SK-MEL-5 (cell line): Measurements from ENCODE around the gene SUPT5H. TPM values are rescaled to one million over a fixed set of nuclear protein-coding genes. Genes with fewer than 3 reads are reported as not detected.
"Not testable (repeated sequence)": the region's sequence is repeated elsewhere in the genome, so short reads cannot be mapped to it uniquely, and the experiment has no call there.

Experiments used
- DNase-seq: peaks from one replicate; pipeline ENCODE4 v3.0.0-alpha.2; 2016; ENCODE audit warnings: low read depth, low spot score
- in situ Hi-C: cut with HindIII; loops from 2 replicates; pipeline ENCODE4 v1.10.0; 2016; ENCODE audit warnings: low sequenced_read_pairs, high pct_unique_total_duplicates, low pct_unique_long_range_greater_than_20kb
- total RNA-seq: library from RNA; depleted of rRNA; stranded (reverse); fragments of >200 nt; shearing (Covaris generic); gene quantifications from 2 replicates; pipeline ENCODE4 v1.2.3, GENCODE V29; 2014

Gene SUPT5H
- total RNA-seq, 1 experiment from 2014 or later: 98.8 TPM

DNA sequence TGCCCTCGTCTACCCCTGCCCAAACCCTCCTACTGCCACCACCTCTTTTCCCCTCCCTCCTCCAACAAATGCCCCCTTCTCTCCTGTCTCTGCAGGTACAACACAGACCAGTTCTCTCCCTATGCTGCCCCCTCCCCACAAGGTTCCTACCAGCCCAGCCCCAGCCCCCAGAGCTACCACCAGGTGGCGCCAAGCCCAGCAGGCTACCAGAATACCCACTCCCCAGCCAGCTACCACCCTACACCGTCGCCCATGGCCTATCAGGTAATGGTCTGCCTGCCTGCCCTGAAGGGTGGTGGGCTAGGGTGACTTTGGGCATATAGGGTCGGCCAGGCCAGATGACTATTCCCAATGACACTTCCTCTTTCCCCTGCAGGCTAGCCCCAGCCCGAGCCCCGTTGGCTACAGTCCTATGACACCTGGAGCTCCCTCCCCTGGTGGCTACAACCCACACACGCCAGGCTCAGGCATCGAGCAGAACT, 28.8 kb downstream of the SUPT5H start:
- in situ Hi-C loops: no loop called here
- DNase-seq: peak; percentile 62

DNA sequence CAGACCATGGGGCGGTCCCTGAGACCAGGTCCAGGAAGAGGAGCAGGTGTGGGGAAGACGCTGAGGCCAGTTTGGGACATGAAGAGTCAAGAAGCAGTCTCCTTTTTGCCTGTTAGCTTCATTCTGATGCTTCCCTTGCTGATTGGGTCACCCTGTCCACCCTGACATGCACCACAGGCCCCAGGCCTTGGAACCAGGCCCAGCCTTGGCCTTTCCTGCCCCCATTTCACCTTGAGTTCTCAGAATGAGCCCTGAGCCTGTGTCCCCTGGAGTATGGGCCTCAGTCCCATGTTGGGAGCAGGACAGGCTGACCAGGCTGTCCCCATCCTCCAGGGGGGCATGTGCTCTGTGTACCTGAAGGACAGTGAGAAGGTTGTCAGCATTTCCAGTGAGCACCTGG, 30.4 kb downstream of the SUPT5H start:
- DNase-seq: no peak
- in situ Hi-C loops: no loop called here

DNA sequence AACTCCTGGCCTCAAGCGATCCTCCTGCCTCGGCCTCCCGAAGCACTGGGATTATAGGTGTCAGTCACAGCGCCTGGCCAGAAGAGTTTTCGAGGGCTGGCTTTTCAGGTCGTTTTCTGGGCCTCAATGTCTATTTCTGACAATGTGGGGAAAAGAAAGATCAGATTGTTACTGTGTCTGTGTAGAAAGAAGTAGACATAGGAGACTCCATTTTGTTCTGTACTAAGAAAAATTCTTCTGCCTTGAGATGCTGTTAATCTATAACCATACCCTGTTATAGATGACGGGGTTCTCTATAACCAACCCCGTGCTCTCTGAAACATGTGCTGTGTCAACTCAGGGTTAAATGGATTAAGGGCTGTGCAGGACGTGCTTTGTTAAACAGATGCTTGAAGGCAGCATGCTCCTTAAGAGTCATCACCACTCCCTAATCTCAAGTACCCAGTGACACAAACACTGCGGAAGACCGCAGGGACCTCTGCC, 34.0 kb downstream of the SUPT5H start:
- in situ Hi-C loops, DNase-seq: not testable (repeated sequence)

DNA sequence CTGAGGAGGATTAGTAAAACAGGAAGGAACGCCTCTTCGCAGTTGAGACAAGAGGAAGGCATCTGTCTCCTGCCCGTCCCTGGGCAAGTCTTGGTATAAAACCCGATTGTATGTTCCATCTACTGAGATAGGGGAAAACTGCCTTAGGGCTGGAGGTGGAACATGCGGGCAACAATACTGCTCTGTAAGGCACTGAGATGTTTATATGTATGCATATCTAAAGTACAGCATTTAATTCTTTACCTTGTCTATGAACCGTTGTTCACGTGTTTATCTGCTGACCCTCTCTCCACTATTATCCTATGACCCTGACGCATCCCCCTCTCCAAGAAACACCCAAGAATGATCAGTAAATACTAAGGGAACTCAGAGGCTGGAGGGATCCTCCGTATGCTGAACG, 34.5 kb downstream of the SUPT5H start:
- peak; percentile 94 for DNase-seq
- in situ Hi-C loops: no loop called here

DNA sequence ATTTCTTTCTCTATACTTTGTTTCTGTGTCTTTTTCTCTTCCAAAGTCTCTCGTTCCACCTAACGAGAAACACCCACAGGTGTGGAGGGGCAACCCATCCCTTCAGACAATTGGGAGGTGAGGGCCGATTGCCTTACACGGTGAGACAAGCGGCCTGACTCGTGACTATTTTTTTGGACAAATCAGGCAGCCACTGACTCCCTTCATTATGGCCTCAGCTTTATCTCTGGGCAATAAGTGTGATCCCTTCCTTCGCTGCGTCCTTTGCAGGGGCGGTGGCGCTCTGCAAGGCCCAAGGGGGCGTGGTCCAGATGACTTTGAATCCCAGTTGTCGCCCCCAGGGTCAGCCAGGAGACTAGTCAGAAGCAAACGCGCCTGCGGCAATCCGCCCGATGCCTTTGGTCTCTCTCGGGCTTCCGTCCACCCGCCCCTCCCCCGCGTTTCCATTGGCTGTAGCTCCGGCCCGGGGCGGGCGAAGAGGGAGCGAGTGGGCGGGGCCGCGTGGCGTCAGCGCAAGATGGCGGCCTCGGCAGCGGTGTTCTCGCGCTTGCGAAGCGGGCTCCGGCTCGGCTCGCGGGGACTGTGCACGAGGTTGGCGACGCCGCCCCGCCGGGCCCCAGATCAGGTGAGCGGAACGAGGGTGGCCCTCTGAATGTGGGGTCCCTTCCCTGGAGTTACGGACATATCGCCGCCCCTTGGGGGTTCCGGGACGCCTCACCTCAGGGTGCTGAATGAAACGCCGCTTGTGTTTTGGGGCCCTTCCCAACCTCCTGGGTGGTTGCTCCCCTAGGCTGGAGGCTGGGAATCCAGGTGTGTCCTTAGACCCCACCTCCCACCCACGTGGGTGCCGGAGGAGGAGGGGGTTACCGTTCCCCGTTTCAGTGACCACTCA, 35.2 kb downstream of the SUPT5H start, which contains the start of gene TIMM50:
TSS of gene TIMM50 (plus strand) at position 502 of the 892 bp plus-strand sequence. CDS start at position 518, 16 bp downstream.
- DNase-seq: peak; percentile 99
- in situ Hi-C loops: no loop called here

DNA sequence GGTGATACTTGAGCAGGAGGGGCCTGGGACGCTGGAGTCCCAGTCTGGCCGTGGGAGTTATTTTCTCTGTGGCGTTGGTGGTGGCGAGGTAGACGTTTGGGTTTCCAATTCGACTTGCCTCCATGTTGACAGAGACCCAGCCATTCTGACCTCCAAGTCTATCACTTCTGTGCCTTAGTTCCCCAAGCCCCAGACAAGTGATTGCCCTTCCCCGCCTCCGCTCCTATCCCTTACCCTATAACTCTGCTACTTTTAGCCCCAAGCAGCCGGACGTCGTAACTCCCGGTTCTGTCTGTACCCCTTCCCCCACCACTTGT, 35.8 kb downstream of the SUPT5H start:
- in situ Hi-C loops: no loop called here
- DNase-seq: no peak

DNA sequence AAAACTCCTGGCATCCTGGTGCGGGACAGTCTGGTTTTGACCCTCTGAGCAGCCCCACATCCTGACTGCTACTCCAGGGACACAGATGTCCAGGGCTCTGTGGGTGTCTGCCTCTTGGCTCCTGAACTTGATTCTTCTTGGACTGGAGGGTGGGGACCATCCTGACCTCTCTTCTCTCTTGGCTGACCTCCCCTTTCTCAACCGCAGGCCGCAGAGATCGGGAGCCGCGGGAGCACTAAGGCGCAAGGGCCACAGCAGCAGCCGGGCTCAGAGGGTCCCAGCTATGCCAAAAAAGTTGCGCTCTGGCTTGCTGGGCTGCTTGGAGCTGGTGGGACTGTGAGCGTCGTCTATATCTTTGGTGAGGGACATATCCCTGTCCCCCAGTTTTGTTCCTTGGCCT, 36.3 kb downstream of the SUPT5H start:
- in situ Hi-C loops: no loop called here
- DNase-seq: no peak

DNA sequence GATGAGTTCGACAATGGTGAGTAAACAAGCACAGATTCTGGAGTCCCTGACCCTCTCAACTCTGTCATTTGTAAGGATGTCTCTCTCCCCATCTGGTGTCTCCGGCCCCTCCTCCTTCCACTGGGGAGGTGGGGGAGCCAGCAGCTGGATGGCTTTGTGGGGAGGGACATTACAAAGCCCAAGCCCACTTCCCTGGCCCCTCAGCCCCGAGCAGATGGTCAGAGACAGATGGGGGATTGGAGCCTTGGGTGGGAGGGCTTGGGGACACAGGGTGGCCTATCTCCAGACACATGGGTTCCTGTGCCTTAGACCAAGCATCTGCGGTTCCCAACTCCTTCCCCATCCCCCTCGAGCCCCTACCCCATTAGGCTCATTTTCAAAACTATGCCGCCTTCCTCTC, 37.8 kb downstream of the SUPT5H start:
- in situ Hi-C loops: no loop called here
- DNase-seq: no peak

DNA sequence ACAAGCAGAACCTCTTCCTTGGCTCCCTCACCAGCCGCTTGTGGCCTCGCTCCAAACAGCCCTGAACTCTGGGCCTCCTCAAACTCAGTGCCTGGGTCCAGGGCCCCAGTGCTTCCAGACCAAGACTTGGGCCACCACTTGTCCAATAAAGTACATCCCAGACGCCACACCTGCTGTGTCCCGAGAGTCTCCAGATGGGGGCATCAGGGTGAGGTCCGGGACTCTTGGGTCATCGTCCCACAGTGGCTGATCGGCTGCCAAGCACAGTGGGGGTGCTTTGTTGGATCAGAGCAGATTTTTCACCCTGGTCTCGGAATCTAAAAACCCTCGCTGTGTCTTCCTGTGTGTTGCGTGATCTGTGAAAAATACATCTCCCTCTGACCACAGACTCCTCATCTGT, 44.4 kb downstream of the SUPT5H start:
- DNase-seq: no peak
- in situ Hi-C loops: no loop called here

DNA sequence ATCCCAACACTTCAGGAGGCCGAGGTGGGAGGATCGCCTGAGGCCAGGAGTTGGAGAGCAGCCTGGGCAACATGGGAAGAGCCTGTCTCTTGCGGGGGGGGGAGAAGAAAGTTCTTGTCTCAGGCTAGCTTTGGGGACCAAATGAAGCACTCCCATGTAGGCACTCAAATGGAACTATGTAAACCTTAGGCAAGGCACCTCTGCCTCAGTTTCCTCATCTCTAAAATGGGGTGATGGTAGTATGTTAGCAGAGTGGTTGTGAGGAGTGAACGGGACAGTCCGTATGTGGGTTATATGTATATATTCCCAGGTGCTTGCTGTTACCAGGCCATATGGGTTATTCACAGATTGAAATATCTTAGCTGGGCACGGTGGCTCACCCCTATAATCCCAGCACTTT, 46.8 kb downstream of the SUPT5H start:
- DNase-seq: no peak
- in situ Hi-C loops: no loop called here

DNA sequence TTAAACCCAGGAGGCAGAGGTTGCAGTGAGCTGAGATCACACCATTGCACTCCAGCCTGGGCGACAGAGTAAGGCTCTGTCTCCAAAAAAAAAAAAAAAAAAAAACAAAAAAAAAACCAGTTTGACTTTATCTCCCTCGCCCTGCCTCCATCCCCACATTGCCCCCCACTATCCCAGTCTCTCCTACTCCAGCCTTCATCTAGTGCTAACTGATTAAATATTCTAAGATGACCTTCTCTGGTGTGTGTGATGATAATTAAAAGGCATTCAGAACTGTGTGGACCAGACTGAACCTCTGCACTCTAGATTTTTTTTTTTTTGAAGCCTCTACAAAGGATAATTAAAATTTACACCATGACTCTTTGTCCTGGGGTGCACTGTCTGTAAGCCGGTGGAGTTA, 47.4 kb downstream of the SUPT5H start:
- DNase-seq: no peak
- in situ Hi-C loops: no loop called here

DNA sequence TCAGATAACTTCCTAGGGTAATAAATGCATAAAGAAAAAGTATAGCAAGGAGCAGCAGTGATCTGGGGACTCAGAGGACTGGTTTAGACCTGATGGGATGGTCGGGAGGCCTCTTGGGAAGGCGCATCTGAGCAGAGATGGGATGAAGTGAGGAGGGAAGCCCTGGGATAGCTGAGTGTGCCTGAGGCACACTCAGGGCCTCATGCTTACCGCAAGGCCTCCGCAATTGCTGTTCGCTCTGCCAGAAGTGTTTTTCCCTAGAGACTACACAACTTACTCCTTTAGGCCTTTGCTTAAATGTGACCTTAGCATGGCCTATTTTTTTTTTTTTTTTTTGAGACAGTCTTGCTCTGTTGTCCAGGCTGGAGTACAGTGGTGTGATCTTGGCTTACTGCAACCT, 49.3 kb downstream of the SUPT5H start:
- in situ Hi-C loops: no loop called here
- peak; percentile 47 for DNase-seq

DNA sequence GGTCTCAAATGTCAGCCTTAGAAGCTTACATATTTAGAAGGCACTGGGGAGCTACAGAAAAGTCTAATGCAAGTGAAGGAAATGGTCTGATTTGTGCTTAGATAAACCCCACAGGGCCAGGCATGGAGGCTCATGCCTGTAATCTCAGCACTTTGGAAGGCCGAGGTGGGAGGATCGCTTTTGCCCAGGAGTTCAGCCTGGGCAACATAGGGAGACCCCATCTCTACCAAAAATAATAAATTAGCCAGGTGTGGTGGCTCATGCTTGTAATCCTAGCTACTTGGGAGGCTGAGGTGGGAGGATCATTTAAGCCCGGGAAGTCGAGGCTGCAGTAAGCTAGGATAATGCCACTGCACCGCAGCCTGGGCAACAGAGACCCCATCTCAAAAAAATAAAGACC, 50.7 kb downstream of the SUPT5H start:
- DNase-seq: no peak
- in situ Hi-C loops: no loop called here

DNA sequence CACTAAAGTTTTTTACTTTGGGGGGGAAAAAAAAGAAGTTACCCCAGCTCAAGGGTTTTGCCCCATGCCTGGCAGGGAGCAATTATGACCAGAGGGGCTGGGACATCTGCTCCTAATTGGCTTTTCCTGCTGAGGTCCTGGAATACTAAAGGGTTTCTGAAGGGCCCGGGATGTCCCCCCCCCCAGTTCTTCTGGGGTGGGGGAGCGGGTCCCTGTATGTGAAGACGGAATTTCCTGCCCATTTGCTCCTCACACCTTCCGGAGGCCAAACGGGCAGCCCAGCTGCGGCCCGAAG, 52.3 kb downstream of the SUPT5H start:
- no peak for DNase-seq
- in situ Hi-C loops: no loop called here

DNA sequence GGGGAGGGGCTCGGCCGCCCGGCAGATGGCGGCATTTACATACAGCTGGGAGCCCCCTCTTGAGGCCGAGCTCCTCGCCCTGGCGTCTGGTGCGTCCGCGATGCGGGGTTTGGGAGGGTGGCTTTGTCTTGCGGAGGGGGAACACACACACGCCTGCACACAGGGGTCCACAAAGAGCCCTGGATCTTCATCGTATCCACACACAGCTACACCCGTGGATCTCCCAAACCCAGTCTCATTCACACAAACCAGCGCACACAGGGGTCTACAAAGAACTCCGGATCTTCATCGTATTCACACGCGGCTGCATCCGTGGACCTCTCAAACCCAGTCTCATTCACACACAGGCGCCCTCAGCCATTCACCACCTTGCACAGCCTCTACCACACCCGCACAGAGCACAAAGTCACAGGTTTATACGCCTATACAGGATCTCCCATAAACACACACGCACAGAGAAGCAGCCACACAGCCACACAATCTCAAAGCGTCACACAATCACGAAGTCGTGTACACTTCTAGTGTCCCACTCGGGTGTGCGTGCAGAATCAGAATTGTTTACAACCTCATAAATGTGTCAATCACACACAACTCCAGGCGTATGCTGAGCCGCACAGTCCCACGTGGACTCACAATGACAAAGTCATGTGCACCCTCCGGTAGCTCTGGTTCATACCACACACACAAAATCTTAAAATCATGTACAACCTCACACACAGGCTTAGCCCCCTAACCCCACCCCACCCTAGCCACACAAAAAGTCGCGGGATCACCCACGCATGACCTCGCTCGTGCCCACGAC, 52.8 kb downstream of the SUPT5H start:
- peak; percentile 50 for DNase-seq
- in situ Hi-C loops: no loop called here

DNA sequence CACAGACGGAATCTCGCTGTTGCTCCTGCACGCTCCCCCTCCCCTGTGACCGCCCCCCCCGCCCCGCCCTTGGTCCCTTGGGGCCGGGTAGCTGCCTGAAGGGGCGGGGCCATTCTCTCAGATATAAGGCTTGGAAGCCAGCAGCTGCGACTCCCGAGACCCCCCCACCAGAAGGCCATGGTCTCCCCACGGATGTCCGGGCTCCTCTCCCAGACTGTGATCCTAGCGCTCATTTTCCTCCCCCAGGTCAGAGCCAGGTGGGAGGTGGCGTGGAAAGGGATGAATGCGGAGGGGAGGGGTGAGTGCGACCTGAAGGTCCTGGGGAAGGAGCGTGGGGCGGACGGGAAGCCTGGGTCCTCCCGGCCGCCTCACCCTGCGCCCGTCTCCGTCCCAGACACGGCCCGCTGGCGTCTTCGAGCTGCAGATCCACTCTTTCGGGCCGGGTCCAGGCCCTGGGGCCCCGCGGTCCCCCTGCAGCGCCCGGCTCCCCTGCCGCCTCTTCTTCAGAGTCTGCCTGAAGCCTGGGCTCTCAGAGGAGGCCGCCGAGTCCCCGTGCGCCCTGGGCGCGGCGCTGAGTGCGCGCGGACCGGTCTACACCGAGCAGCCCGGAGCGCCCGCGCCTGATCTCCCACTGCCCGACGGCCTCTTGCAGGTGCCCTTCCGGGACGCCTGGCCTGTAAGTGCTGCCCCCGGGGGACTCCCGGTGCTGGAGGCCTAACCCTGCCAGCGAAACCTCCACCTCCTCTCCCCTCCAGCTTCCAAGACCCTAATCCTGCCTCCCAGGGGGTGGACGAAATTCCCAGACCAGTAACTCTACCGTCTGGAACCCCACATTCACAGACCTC, 53.6 kb downstream of the SUPT5H start, which contains the start of gene DLL3:
TSS of gene DLL3 (plus strand) at position 150 of the 845 bp plus-strand sequence. CDS start at position 178, 28 bp downstream.
- DNase-seq: no peak
- in situ Hi-C loops: no loop called here

DNA sequence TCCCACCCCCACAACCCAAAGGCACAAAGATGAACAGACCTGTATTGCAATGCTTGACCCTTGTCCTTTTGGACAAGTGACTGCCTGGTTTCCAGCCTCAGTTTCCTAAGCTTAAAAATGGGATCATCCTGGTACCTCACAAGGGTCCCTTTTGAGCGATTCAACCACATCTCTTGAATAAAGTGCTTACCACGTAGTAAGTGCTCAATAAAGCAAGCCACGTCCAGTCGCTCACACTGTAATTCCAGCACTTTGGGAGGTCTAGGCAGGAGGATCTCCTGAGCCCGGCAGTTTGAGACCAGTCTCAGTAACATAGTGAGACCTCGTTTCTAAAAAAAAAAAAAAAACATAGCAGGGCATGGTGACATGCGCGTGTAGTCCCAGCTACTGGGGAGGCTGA, 54.5 kb downstream of the SUPT5H start:
- no peak for DNase-seq
- in situ Hi-C loops: no loop called here

DNA sequence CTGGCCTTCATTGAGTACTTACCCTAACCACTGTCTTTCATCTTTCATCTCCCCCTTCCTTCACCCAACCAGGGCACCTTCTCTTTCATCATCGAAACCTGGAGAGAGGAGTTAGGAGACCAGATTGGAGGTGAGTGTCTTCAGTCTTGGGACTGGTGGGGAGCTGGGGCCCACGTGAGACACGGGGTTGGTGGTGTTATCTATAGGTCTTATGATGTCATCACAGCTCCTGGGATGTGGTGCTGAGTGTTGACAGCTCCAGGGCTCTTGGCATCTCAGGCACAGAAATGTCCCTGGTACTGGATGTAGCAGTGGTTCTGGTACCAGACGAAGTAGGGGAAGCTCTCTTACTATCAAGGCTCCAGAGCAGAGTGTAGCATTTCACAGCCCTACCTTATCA, 55.2 kb downstream of the SUPT5H start:
- DNase-seq: no peak
- in situ Hi-C loops: no loop called here
